Osteocyte (in vitro differentiated cells): ENCODE data around the gene DMTF1. TPM values are rescaled to one million over a fixed set of nuclear protein-coding genes. Genes with fewer than 3 reads are reported as not detected.
A peak's percentile ranks its signal among the peaks of the same experiment; 100 is the strongest.

Experiments
- DNase-seq: peaks from one replicate; pipeline ENCODE4 v3.0.0; 2021; ENCODE audit warnings: mixed read lengths; ENCODE audit not compliant: unreplicated experiment; ENCODE audit errors: extremely low spot score
- H3K27ac Mint-ChIP-seq: one replicate; pipeline ENCODE4 v1.8.0; 2021; ENCODE audit warnings: mild to moderate bottlenecking, mixed read lengths; ENCODE audit not compliant: unreplicated experiment
- H3K27me3 Mint-ChIP-seq: one replicate; pipeline ENCODE4 v1.8.0; 2021; ENCODE audit warnings: mixed read lengths; ENCODE audit not compliant: unreplicated experiment
- H3K36me3 Mint-ChIP-seq: one replicate; pipeline ENCODE4 v1.8.0; 2021; ENCODE audit warnings: mixed read lengths; ENCODE audit not compliant: unreplicated experiment
- H3K4me1 Mint-ChIP-seq: one replicate; pipeline ENCODE4 v1.8.0; 2021; ENCODE audit warnings: mixed read lengths; ENCODE audit not compliant: unreplicated experiment
- H3K4me3 Mint-ChIP-seq: one replicate; pipeline ENCODE4 v1.8.0; 2021; ENCODE audit warnings: mild to moderate bottlenecking, moderate library complexity, mixed read lengths; ENCODE audit not compliant: unreplicated experiment
- H3K9me3 Mint-ChIP-seq: one replicate; pipeline ENCODE4 v1.8.0; 2021; ENCODE audit warnings: mixed read lengths; ENCODE audit not compliant: unreplicated experiment
- total RNA-seq: library from RNA; stranded (reverse); gene quantifications from 2 replicates; pipeline ENCODE4 v1.2.1, GENCODE V29; 2021
- TF ChIP-seq, protein P1 (sequence below): fragments of 200-600 bp; sonication (generic); IDR thresholded peaks from 2 replicates; pipeline ENCODE4 v1.5.0; 2021; ENCODE audit warnings: antibody characterized with exemption, mild to moderate bottlenecking, moderate library complexity

The DMTF1 gene
- total RNA-seq, 1 donor from 2014 or later, result 82.9 TPM

DNA sequence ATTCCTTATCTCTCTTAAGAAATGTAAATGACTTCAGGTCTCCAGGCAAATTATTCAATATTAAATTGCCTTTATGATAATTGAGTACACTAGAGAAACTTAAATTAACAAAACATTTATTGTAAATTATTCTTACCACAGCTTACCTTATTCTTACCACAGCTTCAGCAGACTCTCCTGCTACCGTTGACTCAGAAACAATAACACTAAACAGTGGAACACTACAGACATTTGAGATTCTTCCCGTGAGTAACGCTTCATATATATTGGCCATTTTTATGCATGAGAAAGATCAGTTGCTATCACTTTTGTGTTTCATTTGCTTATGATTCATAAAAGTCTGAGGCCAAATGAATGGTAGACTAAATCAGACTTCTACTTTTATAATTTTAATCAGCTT is 38.5 kb downstream of the DMTF1 start:
- Mint-ChIP-seq H3K27me3 (no peaks in the 10 kb centered on the region), H3K4me1 (no peaks in the 10 kb centered on the region), H3K27ac (no peak overlapping the region), H3K4me3 (no peak overlapping the region), H3K9me3 (no peaks in the 10 kb centered on the region), H3K36me3 (peaks cover 49% of the 10 kb centered on the region)
- TF ChIP-seq, protein P1, sequence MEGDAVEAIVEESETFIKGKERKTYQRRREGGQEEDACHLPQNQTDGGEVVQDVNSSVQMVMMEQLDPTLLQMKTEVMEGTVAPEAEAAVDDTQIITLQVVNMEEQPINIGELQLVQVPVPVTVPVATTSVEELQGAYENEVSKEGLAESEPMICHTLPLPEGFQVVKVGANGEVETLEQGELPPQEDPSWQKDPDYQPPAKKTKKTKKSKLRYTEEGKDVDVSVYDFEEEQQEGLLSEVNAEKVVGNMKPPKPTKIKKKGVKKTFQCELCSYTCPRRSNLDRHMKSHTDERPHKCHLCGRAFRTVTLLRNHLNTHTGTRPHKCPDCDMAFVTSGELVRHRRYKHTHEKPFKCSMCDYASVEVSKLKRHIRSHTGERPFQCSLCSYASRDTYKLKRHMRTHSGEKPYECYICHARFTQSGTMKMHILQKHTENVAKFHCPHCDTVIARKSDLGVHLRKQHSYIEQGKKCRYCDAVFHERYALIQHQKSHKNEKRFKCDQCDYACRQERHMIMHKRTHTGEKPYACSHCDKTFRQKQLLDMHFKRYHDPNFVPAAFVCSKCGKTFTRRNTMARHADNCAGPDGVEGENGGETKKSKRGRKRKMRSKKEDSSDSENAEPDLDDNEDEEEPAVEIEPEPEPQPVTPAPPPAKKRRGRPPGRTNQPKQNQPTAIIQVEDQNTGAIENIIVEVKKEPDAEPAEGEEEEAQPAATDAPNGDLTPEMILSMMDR, result no peak
- DNase-seq, result no peak

DNA sequence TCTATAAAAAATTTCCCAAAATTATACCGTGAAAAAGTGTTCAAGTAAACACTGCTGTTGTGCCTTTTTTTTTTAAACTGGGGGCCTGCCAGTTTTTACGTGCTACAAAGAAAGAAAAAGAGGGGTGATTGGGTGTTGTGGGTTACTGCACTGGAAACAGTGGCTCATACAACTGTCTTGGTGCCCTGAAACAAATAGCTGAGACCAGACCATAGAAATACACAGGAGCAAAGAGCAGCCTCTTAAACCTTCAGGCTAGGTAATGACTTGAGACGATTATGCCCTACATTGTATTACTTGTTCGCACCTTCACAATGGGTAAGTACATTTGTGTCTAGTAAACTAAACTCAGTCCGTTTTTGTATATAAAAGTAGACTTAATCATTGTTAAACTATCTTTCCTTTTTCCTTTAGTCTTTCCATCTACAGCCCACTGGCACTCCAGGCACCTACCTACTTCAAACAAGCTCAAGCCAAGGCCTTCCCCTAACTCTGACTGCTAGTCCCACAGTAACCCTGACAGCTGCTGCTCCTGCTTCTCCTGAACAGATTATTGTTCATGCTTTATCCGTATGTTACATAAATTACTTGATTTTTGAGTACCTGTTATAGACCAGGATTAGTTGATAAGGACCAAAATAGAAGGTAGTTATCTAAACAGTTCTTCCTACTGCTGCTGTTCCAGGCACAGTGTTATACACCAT is 40.7 kb downstream of the DMTF1 start:
- Mint-ChIP-seq H3K36me3 (peaks cover 49% of the 10 kb centered on the region), H3K9me3 (no peaks in the 10 kb centered on the region), H3K27me3 (no peaks in the 10 kb centered on the region), H3K4me1 (no peaks in the 10 kb centered on the region), H3K27ac (peak overlapping the region; percentile 4), H3K4me3 (no peak overlapping the region)
- no peak for DNase-seq
- TF ChIP-seq, protein P1, result no peak

DNA sequence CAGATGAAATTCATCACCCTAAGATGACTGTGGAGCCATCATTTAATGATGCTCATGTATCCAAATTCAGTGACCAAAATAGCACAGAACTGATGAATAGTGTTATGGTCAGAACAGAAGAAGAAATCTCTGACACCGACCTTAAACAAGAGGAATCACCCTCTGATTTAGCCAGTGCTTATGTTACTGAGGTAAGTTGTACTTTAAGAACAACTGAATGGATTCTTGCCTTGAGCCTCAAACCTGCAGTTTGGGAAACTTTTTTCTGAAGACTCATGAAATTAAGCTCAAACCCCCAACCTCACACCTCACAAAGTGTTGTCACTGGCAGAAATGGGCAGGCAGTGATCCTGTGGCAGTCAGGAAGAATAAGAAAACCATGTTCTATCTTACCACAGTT is 41.7 kb downstream of the DMTF1 start:
- TF ChIP-seq, protein P1, result no peak

GRCh38 chr7:87199241-87199640 is 47.0 kb downstream of the DMTF1 start:
- Mint-ChIP-seq H3K9me3 (peaks cover 4% of the 10 kb centered on the region), H3K36me3 (peaks cover 56% of the 10 kb centered on the region)
- DNase-seq, result no peak

More for the DNA sequence above, 41.7 kb downstream of the DMTF1 start:
- H3K27ac Mint-ChIP-seq, result no peak overlapping the region
- H3K36me3 Mint-ChIP-seq, result peaks cover 55% of the 10 kb centered on the region
- no peaks in the 10 kb centered on the region for H3K27me3 Mint-ChIP-seq
- no peak for DNase-seq
- no peak overlapping the region for H3K4me3 Mint-ChIP-seq
- no peaks in the 10 kb centered on the region for H3K4me1 Mint-ChIP-seq
- no peaks in the 10 kb centered on the region for H3K9me3 Mint-ChIP-seq

GRCh38 chr7:87199700-87200450 is 47.6 kb downstream of the DMTF1 start:
- Mint-ChIP-seq H3K27me3 (no peaks in the 10 kb centered on the region), H3K36me3 (peaks cover 51% of the 10 kb centered on the region), H3K4me3 (no peak overlapping the region), H3K4me1 (no peaks in the 10 kb centered on the region), H3K27ac (no peak overlapping the region), H3K9me3 (peaks cover 4% of the 10 kb centered on the region)
- TF ChIP-seq, protein P1, result no peak
- DNase-seq, result no peak

More at GRCh38 chr7:87199241-87199640, 47.0 kb downstream of the DMTF1 start:
- H3K4me3 Mint-ChIP-seq, result no peak overlapping the region
- H3K27me3 Mint-ChIP-seq, result no peaks in the 10 kb centered on the region
- H3K4me1 Mint-ChIP-seq, result no peaks in the 10 kb centered on the region
- no peak overlapping the region for H3K27ac Mint-ChIP-seq
- TF ChIP-seq, protein P1, result no peak
